Measurements from ENCODE around the gene ZBTB39. TPM values are rescaled to one million over a fixed set of nuclear protein-coding genes. Genes with fewer than 3 reads are reported as not detected.

Gene ZBTB39
- total RNA-seq, 2 donors from 2014 or later, result 5.1 to 6.1 TPM

DNA sequence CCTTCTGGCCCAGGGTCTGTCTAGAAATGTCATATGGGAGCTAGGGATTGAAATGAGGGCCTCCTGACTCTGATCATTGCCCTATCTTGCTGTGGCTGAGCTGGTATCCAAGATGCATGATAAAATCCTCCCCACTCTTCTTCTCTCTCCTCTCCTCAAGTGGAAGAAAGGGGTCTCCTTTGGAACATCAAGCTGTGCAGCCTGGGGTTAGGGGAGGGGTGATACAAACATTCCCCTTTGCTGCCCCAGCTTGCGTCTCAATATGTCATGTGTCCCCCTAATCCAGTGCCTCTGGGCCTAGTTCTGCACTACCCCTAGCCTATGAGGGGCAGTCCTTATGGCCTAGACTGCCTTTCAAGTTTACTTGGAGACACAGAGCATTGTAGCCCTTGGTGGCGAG, 57.5 kb downstream of the ZBTB39 start:
- no peaks in the 10 kb centered on the region for H3K36me3 Mint-ChIP-seq
- no peak for DNase-seq (ENCODE audit: low spot score in 2 of 2)
- H3K9me3 Mint-ChIP-seq, result peaks cover 0 to 14% of the 10 kb centered on the region in 2 donors
- peak overlapping the region in 1 of 2 donors; percentile 32 for H3K27ac Mint-ChIP-seq
- no peak for ATAC-seq

Other genes starting within 250 kb of the ZBTB39 start
- 1 to 10 TPM; 2.9 to 9.3 TPM for gene HSD17B6, start 243.2 kb downstream of the ZBTB39 start, total RNA-seq
- not detected for gene SDR9C7, start 72.1 kb downstream of the ZBTB39 start, total RNA-seq
- under 1 TPM; 0.29 to 0.93 TPM for gene RDH16, start 48.9 kb downstream of the ZBTB39 start, total RNA-seq
- gene TAC3, start 10.0 kb upstream of the ZBTB39 start, total RNA-seq, result 1 to 10 TPM in 1 of 2 donors, under 1 TPM in 1; 0.50 to 1.7 TPM
- gene MYO1A, start 43.6 kb upstream of the ZBTB39 start, total RNA-seq, result 1 to 10 TPM; 3.3 to 4.7 TPM
- gene NEMP1, start 72.2 kb upstream of the ZBTB39 start, total RNA-seq, result 100 to 1,000 TPM in 1 of 2 donors, 10 to 100 TPM in 1; 80.2 to 182 TPM
- 10 to 100 TPM; 39.1 to 39.3 TPM for gene NAB2, start 82.6 kb upstream of the ZBTB39 start, total RNA-seq
- gene STAT6, start 104.8 kb upstream of the ZBTB39 start, total RNA-seq, result 100 to 1,000 TPM; 213 to 283 TPM
- gene LRP1, start 121.9 kb upstream of the ZBTB39 start, total RNA-seq, result 1 to 10 TPM; 1.3 to 5.9 TPM
- gene LRP1-AS, start 141.1 kb upstream of the ZBTB39 start, total RNA-seq, result not detected
- gene NXPH4, start 210.2 kb upstream of the ZBTB39 start, total RNA-seq, result under 1 TPM; 0.11 to 0.54 TPM
- gene SHMT2, start 223.2 kb upstream of the ZBTB39 start, total RNA-seq, result 100 to 1,000 TPM; 360 to 376 TPM
- 1 to 10 TPM; 2.8 to 5.4 TPM for gene STAC3, start 244.6 kb upstream of the ZBTB39 start, total RNA-seq